ENCODE data around the gene GDPD3. TPM values are rescaled to one million over a fixed set of nuclear protein-coding genes. Genes with fewer than 3 reads are reported as not detected.

Gene GDPD3
- polyA plus RNA-seq, 1 donor (not counting 4 experiments of a cell fraction or from before 2014, with no cell fraction given): 1.1 TPM

- peaks cover 42 to 50% of the 10 kb centered on the region in 2 experiments for H3K36me3 ChIP-seq (ENCODE audit: control insufficient read depth in 2 of 2, extremely low read depth in 1 of 2, insufficient read depth in 2 of 2, low read length in 2 of 2)
- H3K9me3 ChIP-seq (ENCODE audit: control insufficient read depth, low read depth, low read length): no peaks in the 10 kb centered on the region
- dilution Hi-C loops (cut with MboI; ENCODE audit: extremely low pct_ligation_motif_present, low sequenced_read_pairs): no loop called here
- H3K4me3 ChIP-seq (ENCODE audit: control insufficient read depth in 2 of 3, extremely low read depth in 1 of 3, insufficient read depth in 2 of 3, low read depth in 1 of 3, low read length in 3 of 3): peak overlapping the region; percentile 87 to 98 (median 96)
- H2AFZ ChIP-seq (ENCODE audit: control insufficient read depth, low read length): no peak overlapping the region
- no peak for DNase-seq (ENCODE audit: low read depth, low spot score)
- H3K27me3 ChIP-seq (ENCODE audit: control insufficient read depth, extremely low read depth, insufficient read depth, low read length): no peaks in the 10 kb centered on the region
- TF ChIP-seq CTCF (optimal IDR thresholded peaks at IDR 0.05 in 1 of 3, IDR thresholded peaks at IDR 0.05 in 1 of 3, conservative IDR thresholded peaks at IDR 0.05 in 1 of 3; ENCODE audit: extremely low read depth in 1 of 3, insufficient read depth in 2 of 3, low read length in 3 of 3): no peak
- TF ChIP-seq EZH2 (IDR thresholded peaks at IDR 0.05; ENCODE audit: low read length): no peak
- H3K27ac ChIP-seq (ENCODE audit: control insufficient read depth, insufficient read depth, low read length): peak overlapping the region; percentile 92
- peaks cover 35% of the 10 kb centered on the region for H3K4me1 ChIP-seq (ENCODE audit: control insufficient read depth, extremely low read depth, insufficient read depth, low read length)
- peaks cover 40% of the 10 kb centered on the region for H4K20me1 ChIP-seq (ENCODE audit: control insufficient read depth, extremely low read depth, insufficient read depth, low read length)
- FAIRE-seq: no peak
- peak overlapping the region; percentile 97 for H3K4me2 ChIP-seq (ENCODE audit: control insufficient read depth, extremely low read depth, insufficient read depth, low read depth, low read length)
- H3K9me1 ChIP-seq (ENCODE audit: control insufficient read depth, extremely low read depth, insufficient read depth, low read length): no peaks in the 10 kb centered on the region
- H3K9ac ChIP-seq (ENCODE audit: control insufficient read depth, extremely low read depth, insufficient read depth, low read length): peak overlapping the region; percentile 95
- peaks cover 54% of the 10 kb centered on the region for H3K79me2 ChIP-seq (ENCODE audit: control insufficient read depth, insufficient read depth, low read length)
These were observed 45.8 kb downstream of the GDPD3 start for GRCh38 chr16:30067584-30067916.

- dilution Hi-C loops (cut with MboI; ENCODE audit: extremely low pct_ligation_motif_present, low sequenced_read_pairs): no loop called here
- H3K4me2 ChIP-seq (ENCODE audit: control insufficient read depth, extremely low read depth, insufficient read depth, low read depth, low read length): peak overlapping the region; percentile 97
- H3K36me3 ChIP-seq (ENCODE audit: control insufficient read depth in 2 of 2, extremely low read depth in 1 of 2, insufficient read depth in 2 of 2, low read length in 2 of 2): peaks cover 42 to 49% of the 10 kb centered on the region in 2 experiments
- H3K9me3 ChIP-seq (ENCODE audit: control insufficient read depth, low read depth, low read length): no peaks in the 10 kb centered on the region
- peak overlapping the region; percentile 95 for H3K9ac ChIP-seq (ENCODE audit: control insufficient read depth, extremely low read depth, insufficient read depth, low read length)
- no peaks in the 10 kb centered on the region for H3K9me1 ChIP-seq (ENCODE audit: control insufficient read depth, extremely low read depth, insufficient read depth, low read length)
- DNase-seq (ENCODE audit: low read depth, low spot score): no peak
- peaks cover 40% of the 10 kb centered on the region for H4K20me1 ChIP-seq (ENCODE audit: control insufficient read depth, extremely low read depth, insufficient read depth, low read length)
- peaks cover 54% of the 10 kb centered on the region for H3K79me2 ChIP-seq (ENCODE audit: control insufficient read depth, insufficient read depth, low read length)
- no peak overlapping the region for H2AFZ ChIP-seq (ENCODE audit: control insufficient read depth, low read length)
- peak overlapping the region; percentile 92 for H3K27ac ChIP-seq (ENCODE audit: control insufficient read depth, insufficient read depth, low read length)
- peaks cover 35% of the 10 kb centered on the region for H3K4me1 ChIP-seq (ENCODE audit: control insufficient read depth, extremely low read depth, insufficient read depth, low read length)
- H3K27me3 ChIP-seq (ENCODE audit: control insufficient read depth, extremely low read depth, insufficient read depth, low read length): no peaks in the 10 kb centered on the region
- H3K4me3 ChIP-seq (ENCODE audit: control insufficient read depth in 2 of 3, extremely low read depth in 1 of 3, insufficient read depth in 2 of 3, low read depth in 1 of 3, low read length in 3 of 3): peak overlapping the region; percentile 87 to 98 (median 96)
- no peak for TF ChIP-seq EZH2 (IDR thresholded peaks at IDR 0.05; ENCODE audit: low read length)
- TF ChIP-seq CTCF (optimal IDR thresholded peaks at IDR 0.05 in 1 of 3, IDR thresholded peaks at IDR 0.05 in 1 of 3, conservative IDR thresholded peaks at IDR 0.05 in 1 of 3; ENCODE audit: extremely low read depth in 1 of 3, insufficient read depth in 2 of 3, low read length in 3 of 3): no peak
- FAIRE-seq: no peak
These were observed 46.4 kb downstream of the GDPD3 start for GRCh38 chr16:30066761-30067583.

Measured in keratinocyte (primary cell).